Fibroblast of gingiva (primary cell): ENCODE results near the gene ANAPC5.
"Not testable (repeated sequence)": the region's sequence is repeated elsewhere in the genome, so short reads cannot be mapped to it uniquely, and the experiment has no call there.

ENCODE experiments used
- DNase-seq: peaks from one replicate; pipeline ENCODE4 v3.0.0-alpha.2; 2011; ENCODE audit warnings: low read depth

The ANAPC5 gene

GRCh38 chr12:121283841-121284240 is 68.4 kb downstream of the ANAPC5 start:
- no peak for DNase-seq

- no peak for DNase-seq
Measured at GRCh38 chr12:121283388-121283787, 68.8 kb downstream of the ANAPC5 start.

- not testable (repeated sequence) for DNase-seq
Measured at GRCh38 chr12:121282910-121283309, 69.3 kb downstream of the ANAPC5 start.

- DNase-seq, result no peak
Measured at GRCh38 chr12:121282072-121282742, 70.0 kb downstream of the ANAPC5 start.

- DNase-seq, result not testable (repeated sequence)
Measured at GRCh38 chr12:121281116-121281515, 71.1 kb downstream of the ANAPC5 start.

GRCh38 chr12:121280531-121280930 is 71.7 kb downstream of the ANAPC5 start:
- DNase-seq, result not testable (repeated sequence)

- DNase-seq, result peak; percentile 28
Measured at GRCh38 chr12:121279507-121279915, 72.7 kb downstream of the ANAPC5 start.

GRCh38 chr12:121279071-121279375 is 73.2 kb downstream of the ANAPC5 start:
- DNase-seq, result no peak

GRCh38 chr12:121278169-121279070 is 73.8 kb downstream of the ANAPC5 start:
- no peak for DNase-seq

GRCh38 chr12:121277374-121277759 is 74.8 kb downstream of the ANAPC5 start:
- no peak for DNase-seq

- DNase-seq, result no peak
Measured at GRCh38 chr12:121274036-121274763, 78.0 kb downstream of the ANAPC5 start.

- no peak for DNase-seq
Measured at GRCh38 chr12:121273364-121273896, 78.8 kb downstream of the ANAPC5 start.

GRCh38 chr12:121267822-121268221 is 84.4 kb downstream of the ANAPC5 start:
- DNase-seq, result no peak

GRCh38 chr12:121264951-121265515 is 87.2 kb downstream of the ANAPC5 start:
- DNase-seq, result no peak

- DNase-seq, result no peak
Measured at GRCh38 chr12:121264135-121264534, 88.1 kb downstream of the ANAPC5 start.

- DNase-seq, result no peak
Measured at GRCh38 chr12:121263206-121263935, 88.8 kb downstream of the ANAPC5 start.

- no peak for DNase-seq
Measured at GRCh38 chr12:121261398-121261797, 90.8 kb downstream of the ANAPC5 start.

GRCh38 chr12:121260091-121260490 is 92.1 kb downstream of the ANAPC5 start:
- no peak for DNase-seq

- no peak for DNase-seq
Measured at GRCh38 chr12:121259074-121259473, 93.1 kb downstream of the ANAPC5 start.
